GM12878 (cell line): ENCODE results near the gene ALDH1A1. TPM values are rescaled to one million over a fixed set of nuclear protein-coding genes. Genes with fewer than 3 reads are reported as not detected.

Experiments
- ATAC-seq: fragments of 200-7000 bp; cut with Tn5 transposase; 3 replicates; pipeline ENCODE4 v1.9.1; 2020; ENCODE audit warnings: mild to moderate bottlenecking, moderate library complexity
- BruUV-seq: library from RNA; stranded (reverse); fragments of 400-500 nt; replicated peaks from 2 replicates; lab custom pipeline; 2021; lab: Mats Ljungman, UMichigan
- CTCF ChIA-PET: fragments of 300-600 bp; sonication (Branson Sonifier 250); formaldehyde crosslinking; extraction: SDS; loops from one replicate; lab custom pipeline; 2021; ENCODE audit warnings: inconsistent platforms; lab: Yijun Ruan, JAX
- POLR2A ChIA-PET: fragments of 350-600 bp; formaldehyde crosslinking; extraction: SDS; loops from one replicate; lab custom pipeline; 2021; ENCODE audit warnings: inconsistent platforms; lab: Charles Lee
- RAD21 ChIA-PET: fragments of 300-600 bp; sonication (Branson Sonifier 250); formaldehyde crosslinking; loops from one replicate; lab custom pipeline; 2023; ENCODE audit warnings: antibody characterized with exemption; ENCODE audit not compliant: unreplicated experiment; lab: Charles Lee
- SMC1A ChIA-PET: fragments of 300-600 bp; sonication (Branson Sonifier 250); formaldehyde crosslinking; loops from one replicate; lab custom pipeline; 2023; ENCODE audit not compliant: unreplicated experiment, uncharacterized antibody; lab: Charles Lee
- DNase-seq: peaks from one replicate; pipeline ENCODE4 v3.0.0-alpha.2; 2011; ENCODE audit warnings: low read depth, low spot score
- FAIRE-seq: peaks from 3 replicates; lab custom pipeline; 2011; peaks lifted over from hg19 to GRCh38; lab: Jason Lieb, UNC
- H2AFZ ChIP-seq: 2 replicates; pipeline ENCODE4 v1.6.0; 2011; ENCODE audit warnings: low read depth, low read length, control low read depth; ENCODE audit not compliant: control insufficient read depth
- H3K27ac ChIP-seq: 2 replicates; pipeline ENCODE4 v1.5.1; 2011; ENCODE audit warnings: control low read depth; ENCODE audit not compliant: control insufficient read depth, insufficient read depth
- H3K27me3 ChIP-seq, 2 experiments: replicated peaks in 1 of 2; 2 replicates each; pipeline versions ENCODE4 v1.6.0 to v1.6.1; 2011; ENCODE audit warnings: low read length in 1 of 2; ENCODE audit not compliant: control insufficient read depth in 2 of 2, insufficient read depth in 2 of 2
- H3K36me3 ChIP-seq, 2 experiments: 2 replicates each; pipeline ENCODE4 v1.5.1; 2011; ENCODE audit warnings: low read length in 1 of 2; ENCODE audit not compliant: control insufficient read depth in 2 of 2, insufficient read depth in 2 of 2
- H3K4me1 ChIP-seq: 2 replicates; pipeline ENCODE4 v1.6.1; 2011; ENCODE audit warnings: mild to moderate bottlenecking, low read length, moderate library complexity, mixed read lengths; ENCODE audit not compliant: control insufficient read depth, insufficient read depth
- H3K4me2 ChIP-seq: 2 replicates; pipeline ENCODE4 v1.6.0; 2011; ENCODE audit warnings: control low read depth; ENCODE audit not compliant: control insufficient read depth, insufficient read depth
- H3K4me3 ChIP-seq: fragments of 200-600 bp; sonication (generic); 2 replicates; pipeline ENCODE4 v1.5.1; 2016
- H3K79me2 ChIP-seq: 2 replicates; pipeline ENCODE4 v1.6.0; 2011; ENCODE audit warnings: low read length; ENCODE audit not compliant: control insufficient read depth, insufficient read depth
- H3K9ac ChIP-seq: 2 replicates; pipeline ENCODE4 v1.8.0; 2011; ENCODE audit warnings: low read length, control low read depth, mixed read lengths; ENCODE audit not compliant: control insufficient read depth, insufficient read depth
- H3K9me3 ChIP-seq: replicated peaks from 3 replicates; pipeline ENCODE4 v1.5.1; 2011; ENCODE audit warnings: mild to moderate bottlenecking, low read length; ENCODE audit not compliant: control insufficient read depth, insufficient read depth
- H4K20me1 ChIP-seq: 2 replicates; pipeline ENCODE4 v1.6.0; 2011; ENCODE audit not compliant: control insufficient read depth, insufficient read depth
- CHD1 ChIP-seq: IDR thresholded peaks from 2 replicates; pipeline ENCODE4 v1.6.1; 2012; ENCODE audit warnings: low read depth, low read length, improper control_type of control experiment
- EED ChIP-seq: sonication (generic); IDR thresholded peaks from 2 replicates; pipeline ENCODE4 v1.6.1; 2016; ENCODE audit warnings: antibody characterized with exemption, low read depth
- ETV6 ChIP-seq, 2 experiments: fragments of 450-650 bp in 1 of 2; IDR thresholded peaks in 1 of 2; conservative IDR thresholded peaks in 1 of 2; 2 replicates each; pipeline ENCODE4 v1.6.1; 2014; ENCODE audit warnings: antibody characterized with exemption in 1 of 2, borderline replicate concordance in 1 of 2, low read depth in 1 of 2, mild to moderate bottlenecking in 1 of 2, moderate library complexity in 1 of 2
- FOXK2 ChIP-seq: fragments of 450-650 bp; IDR thresholded peaks from 2 replicates; pipeline ENCODE4 v1.6.1; 2017; ENCODE audit warnings: mild to moderate bottlenecking, moderate library complexity
- KLF5 ChIP-seq: fragments of 450-650 bp; IDR thresholded peaks from 2 replicates; pipeline ENCODE4 v1.6.1; 2014; ENCODE audit warnings: mild to moderate bottlenecking; ENCODE audit not compliant: partially characterized antibody
- NFYB ChIP-seq: IDR thresholded peaks from 2 replicates; pipeline ENCODE4 v1.6.1; 2011; ENCODE audit warnings: low read depth, mild to moderate bottlenecking, low read length, improper control_type of control experiment, moderate library complexity; ENCODE audit not compliant: insufficient read depth
- POLR2A ChIP-seq: IDR thresholded peaks from 2 replicates; pipeline ENCODE4 v1.6.1; 2011; ENCODE audit warnings: low read depth, mild to moderate bottlenecking, low read length
- SMAD5 ChIP-seq: IDR thresholded peaks from 2 replicates; pipeline ENCODE4 v1.6.1; 2016; ENCODE audit warnings: antibody characterized with exemption, low read depth
- SRF ChIP-seq, 2 experiments: IDR thresholded peaks; 2 replicates each; pipeline ENCODE4 v1.6.1; 2011; ENCODE audit warnings: low read depth in 2 of 2, low read length in 2 of 2, mild to moderate bottlenecking in 1 of 2, moderate library complexity in 1 of 2
- SUZ12 ChIP-seq: fragments of 200-600 bp; sonication (generic); IDR thresholded peaks from one replicate; pipeline ENCODE4 v1.6.1; 2018; ENCODE audit warnings: antibody characterized with exemption, mild to moderate bottlenecking; ENCODE audit not compliant: unreplicated experiment
- WRNIP1 ChIP-seq: IDR thresholded peaks from 2 replicates; pipeline ENCODE4 v1.6.1; 2011; ENCODE audit warnings: low read depth, low read length, improper control_type of control experiment, borderline replicate concordance
- ZNF384 ChIP-seq: IDR thresholded peaks from 2 replicates; pipeline ENCODE4 v1.6.1; 2012; ENCODE audit warnings: low read depth, mild to moderate bottlenecking, low read length, improper control_type of control experiment, borderline replicate concordance
- WGBS: methylation state at CpG from one replicate; pipeline ENCODE4 v1.1.6; 2016; ENCODE audit warnings: low lambda C conversion rate; ENCODE audit not compliant: insufficient replicate concordance, insufficient coverage; ENCODE audit errors: missing lambda C conversion rate; 5-methylcytosine and 5-hydroxymethylcytosine counted together
- in situ Hi-C: fragments of 300-500 bp; cut with MboI; formaldehyde crosslinking; loops from 9 replicates; pipeline ENCODE4 v1.14.3; 2018; ENCODE audit warnings: mixed read lengths
- intact Hi-C: fragments of 100-400 bp; cut with micrococcal nuclease; formaldehyde crosslinking; loops from one replicate; pipeline ENCODE4 v1.14.2; 2022; ENCODE audit not compliant: unreplicated experiment
- polyA plus RNA-seq, 11 experiments: library from polyadenylated mRNA; depleted of rRNA in 4 of 11; unstranded in 6 of 11; stranded (reverse) in 5 of 11; fragments of >200 nt; fragmentation: Nextera tagmentation in 4 of 11; fragmentation: Illumina TruSeq in 1 of 11; extraction: Ambion mirVana in 4 of 11; extraction: Trizol in 1 of 11; gene quantifications; 1 replicate in 1 of 11; 2 replicates in 10 of 11; pipeline versions ENCODE4 v1.2.1 to v1.2.3, GENCODE V29; 2011 to 2016; ENCODE audit warnings: inconsistent platforms in 2 of 11, missing spikeins in 2 of 11, low read depth in 1 of 11
- total RNA-seq, 4 experiments: library from RNA; depleted of rRNA in 3 of 4; stranded (reverse); fragments of >200 nt in 3 of 4; fragmentation: Illumina TruSeq in 1 of 4; extraction: Trizol in 1 of 4; gene quantifications; 2 replicates each; pipeline versions ENCODE4 v1.2.1 to v1.2.3, GENCODE V29; 2013 to 2021
- TF ChIP-seq, protein P1 (sequence below): fragments of 450-650 bp; IDR thresholded peaks from 2 replicates; pipeline ENCODE4 v1.6.1; 2017; ENCODE audit warnings: mild to moderate bottlenecking, moderate library complexity

ALDH1A1 gene
- total and polyA plus RNA-seq, 10 of the 15 experiments (the other 5 are each of a cell fraction or from before 2014, with no cell fraction given), result 0.03 to 0.54 TPM; not detected in 8

DNA sequence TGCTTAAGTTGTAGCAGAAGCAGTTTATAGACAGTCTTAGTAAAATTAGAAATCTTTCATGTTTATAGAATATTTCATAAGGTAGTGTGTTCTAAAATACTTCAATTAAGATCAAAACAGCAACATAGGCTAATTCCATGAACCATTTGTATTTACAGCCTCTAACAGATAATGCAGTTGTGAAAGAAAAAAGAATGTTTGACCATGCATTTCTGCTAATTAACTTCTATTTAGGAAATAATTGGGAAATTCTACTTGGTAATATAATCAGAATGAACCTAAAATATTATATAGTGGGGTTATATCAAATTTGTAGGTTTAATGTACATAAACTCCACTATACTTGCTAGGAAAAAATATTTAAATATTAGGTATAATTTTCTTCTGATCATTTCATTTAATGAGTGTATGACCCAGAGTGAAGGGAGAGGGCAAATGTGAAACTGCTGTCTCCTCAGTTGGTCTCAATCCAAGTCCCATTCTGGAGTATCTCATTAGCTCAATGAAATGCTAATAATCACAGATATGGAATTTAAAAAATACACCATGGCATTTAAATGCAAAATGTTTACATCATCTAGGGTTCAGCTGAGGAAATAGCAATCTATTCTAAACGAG is 34.9 kb downstream of the ALDH1A1 start (continued):
- TF ChIP-seq, protein P1, sequence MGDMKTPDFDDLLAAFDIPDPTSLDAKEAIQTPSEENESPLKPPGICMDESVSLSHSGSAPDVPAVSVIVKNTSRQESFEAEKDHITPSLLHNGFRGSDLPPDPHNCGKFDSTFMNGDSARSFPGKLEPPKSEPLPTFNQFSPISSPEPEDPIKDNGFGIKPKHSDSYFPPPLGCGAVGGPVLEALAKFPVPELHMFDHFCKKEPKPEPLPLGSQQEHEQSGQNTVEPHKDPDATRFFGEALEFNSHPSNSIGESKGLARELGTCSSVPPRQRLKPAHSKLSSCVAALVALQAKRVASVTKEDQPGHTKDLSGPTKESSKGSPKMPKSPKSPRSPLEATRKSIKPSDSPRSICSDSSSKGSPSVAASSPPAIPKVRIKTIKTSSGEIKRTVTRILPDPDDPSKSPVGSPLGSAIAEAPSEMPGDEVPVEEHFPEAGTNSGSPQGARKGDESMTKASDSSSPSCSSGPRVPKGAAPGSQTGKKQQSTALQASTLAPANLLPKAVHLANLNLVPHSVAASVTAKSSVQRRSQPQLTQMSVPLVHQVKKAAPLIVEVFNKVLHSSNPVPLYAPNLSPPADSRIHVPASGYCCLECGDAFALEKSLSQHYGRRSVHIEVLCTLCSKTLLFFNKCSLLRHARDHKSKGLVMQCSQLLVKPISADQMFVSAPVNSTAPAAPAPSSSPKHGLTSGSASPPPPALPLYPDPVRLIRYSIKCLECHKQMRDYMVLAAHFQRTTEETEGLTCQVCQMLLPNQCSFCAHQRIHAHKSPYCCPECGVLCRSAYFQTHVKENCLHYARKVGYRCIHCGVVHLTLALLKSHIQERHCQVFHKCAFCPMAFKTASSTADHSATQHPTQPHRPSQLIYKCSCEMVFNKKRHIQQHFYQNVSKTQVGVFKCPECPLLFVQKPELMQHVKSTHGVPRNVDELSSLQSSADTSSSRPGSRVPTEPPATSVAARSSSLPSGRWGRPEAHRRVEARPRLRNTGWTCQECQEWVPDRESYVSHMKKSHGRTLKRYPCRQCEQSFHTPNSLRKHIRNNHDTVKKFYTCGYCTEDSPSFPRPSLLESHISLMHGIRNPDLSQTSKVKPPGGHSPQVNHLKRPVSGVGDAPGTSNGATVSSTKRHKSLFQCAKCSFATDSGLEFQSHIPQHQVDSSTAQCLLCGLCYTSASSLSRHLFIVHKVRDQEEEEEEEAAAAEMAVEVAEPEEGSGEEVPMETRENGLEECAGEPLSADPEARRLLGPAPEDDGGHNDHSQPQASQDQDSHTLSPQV, result no peak
- TF ChIP-seq SMAD5, result no peak
- TF ChIP-seq ETV6 (conservative IDR thresholded peaks at IDR 0.05 in 1 of 2, IDR thresholded peaks at IDR 0.05 in 1 of 2; ENCODE audit: borderline replicate concordance in 1 of 2, low read depth in 1 of 2), result no peak
- TF ChIP-seq KLF5, result no peak
- no peak for TF ChIP-seq EED
- TF ChIP-seq POLR2A, result no peak
- no peak for TF ChIP-seq FOXK2

DNA sequence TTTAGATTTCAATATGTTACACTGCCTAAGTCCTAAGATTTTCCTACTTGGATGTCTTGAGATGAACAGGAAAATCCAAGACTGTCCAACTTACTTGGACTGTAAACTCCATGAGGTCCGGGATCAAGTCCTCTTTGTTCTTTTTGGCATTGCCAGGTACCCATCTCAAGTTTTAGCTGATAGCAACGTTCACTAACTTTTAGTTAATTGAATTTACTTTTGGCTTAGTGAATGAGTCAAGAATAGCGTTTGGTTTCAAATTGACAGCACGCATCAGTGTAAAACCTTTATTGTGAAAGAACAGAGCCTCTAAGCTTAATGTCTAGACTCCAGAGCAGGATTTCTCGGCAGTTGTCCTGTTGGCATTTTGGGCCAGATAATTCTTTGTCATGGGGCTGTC is 37.2 kb downstream of the ALDH1A1 start:
- ChIA-PET CTCF (no interaction called here), SMC1A (no interaction called here), RAD21 (no interaction called here), POLR2A (no interaction called here)
- no peak for ATAC-seq
- in situ Hi-C loops, result no loop called here
- no TSS peak for BruUV-seq
- H3K4me3 ChIP-seq, result no peak overlapping the region
- no peak for DNase-seq
- H3K79me2 ChIP-seq, result no peaks in the 10 kb centered on the region
- no peak for TF ChIP-seq NFYB
- no peak for TF ChIP-seq ZNF384
- TF ChIP-seq SRF (IDR thresholded peaks at IDR 0.05; ENCODE audit: low read depth in 2 of 2, low read length in 2 of 2), result no peak
- TF ChIP-seq SUZ12, result no peak
- no peak for TF ChIP-seq WRNIP1
- no peak for TF ChIP-seq CHD1
- no peak overlapping the region for H3K9ac ChIP-seq
- H3K27ac ChIP-seq, result no peak overlapping the region
- no peaks in the 10 kb centered on the region for H3K9me3 ChIP-seq
- no peaks in the 10 kb centered on the region for H3K36me3 ChIP-seq
- H2AFZ ChIP-seq, result no peak overlapping the region
- 35% methylated on average over 5 of the region's 5 CpGs for WGBS
- no peaks in the 10 kb centered on the region for H3K4me1 ChIP-seq
- no peak overlapping the region for H3K4me2 ChIP-seq
- H4K20me1 ChIP-seq, result no peaks in the 10 kb centered on the region
- FAIRE-seq, result no peak
- intact Hi-C loops, result no loop called here
- H3K27me3 ChIP-seq, result no peaks in the 10 kb centered on the region
